HepG2 (cell line): ENCODE results near the gene SLC35F3. TPM values are rescaled to one million over a fixed set of nuclear protein-coding genes. Genes with fewer than 3 reads are reported as not detected.
A peak's percentile ranks its signal among the peaks of the same experiment; 100 is the strongest.

ENCODE experiments used
- BCL6 ChIP-seq: IDR thresholded peaks from 2 replicates; pipeline ENCODE4 v1.6.1; 2016; ENCODE audit warnings: missing genetic modification reagents, missing compliant biosample characterization
- CEBPB ChIP-seq: IDR thresholded peaks from 2 replicates; pipeline ENCODE4 v1.6.1; 2011; ENCODE audit warnings: low read depth, low read length, improper control_type of control experiment, borderline replicate concordance
- FOXP1 ChIP-seq, 2 experiments: fragments of 450-650 bp in 1 of 2; IDR thresholded peaks; 2 replicates each; pipeline ENCODE4 v1.6.1; 2017 to 2018; ENCODE audit warnings: antibody characterized with exemption in 1 of 2
- HNF4G ChIP-seq, 2 experiments: sonication (generic) in 1 of 2; formaldehyde crosslinking in 1 of 2; IDR thresholded peaks; 2 replicates each; pipeline versions ENCODE4 v1.4.0 to v1.6.1; 2011 to 2020; ENCODE audit warnings: borderline replicate concordance in 2 of 2, low read depth in 2 of 2, mild to moderate bottlenecking in 2 of 2, low read length in 1 of 2, missing genetic modification reagents in 1 of 2, moderate library complexity in 1 of 2
- MYC ChIP-seq: sonication (generic); formaldehyde crosslinking; IDR thresholded peaks from 2 replicates; pipeline ENCODE4 v1.9.0; 2021; ENCODE audit warnings: missing genetic modification reagents, borderline replicate concordance
- NR2F6 ChIP-seq, 2 experiments: IDR thresholded peaks; 2 replicates each; pipeline ENCODE4 v1.6.1; 2016; ENCODE audit warnings: antibody characterized with exemption in 1 of 2, mild to moderate bottlenecking in 1 of 2
- PHF21A ChIP-seq: sonication (generic); formaldehyde crosslinking; IDR thresholded peaks from 2 replicates; pipeline ENCODE4 v1.5.0; 2020; ENCODE audit warnings: mild to moderate bottlenecking, missing genetic modification reagents
- RARA ChIP-seq: IDR thresholded peaks from 2 replicates; pipeline ENCODE4 v1.6.1; 2016; ENCODE audit warnings: missing genetic modification reagents, missing compliant biosample characterization
- SALL1 ChIP-seq: sonication (generic); formaldehyde crosslinking; IDR thresholded peaks from 2 replicates; pipeline ENCODE4 v1.8.0; 2022; ENCODE audit warnings: mild to moderate bottlenecking, missing genetic modification reagents
- SP2 ChIP-seq: sonication (generic); formaldehyde crosslinking; IDR thresholded peaks from 2 replicates; pipeline ENCODE4 v1.5.1; 2020; ENCODE audit warnings: mild to moderate bottlenecking, missing genetic modification reagents
- SUZ12 ChIP-seq: fragments of 150-350 bp; IDR thresholded peaks from 2 replicates; pipeline ENCODE4 v1.6.1; 2014; ENCODE audit warnings: low read depth, low read length
- ZBTB8A ChIP-seq: sonication (generic); formaldehyde crosslinking; IDR thresholded peaks from 2 replicates; pipeline ENCODE4 v1.4.0; 2020; ENCODE audit warnings: mild to moderate bottlenecking, low read depth, missing genetic modification reagents, borderline replicate concordance
- ZNF350 ChIP-seq: sonication (generic); formaldehyde crosslinking; IDR thresholded peaks from 2 replicates; pipeline ENCODE4 v1.4.0; 2020; ENCODE audit warnings: mild to moderate bottlenecking, low read depth, missing genetic modification reagents, borderline replicate concordance
- ZNF704 ChIP-seq: sonication (generic); formaldehyde crosslinking; IDR thresholded peaks from 2 replicates; pipeline ENCODE4 v1.8.1; 2023; ENCODE audit warnings: mild to moderate bottlenecking, inconsistent platforms, moderate library complexity, missing genetic modification reagents, borderline replicate concordance
- ZUFSP ChIP-seq: sonication (generic); formaldehyde crosslinking; IDR thresholded peaks from 2 replicates; pipeline ENCODE4 v1.9.0; 2021; ENCODE audit warnings: missing genetic modification reagents, mild to moderate bottlenecking, borderline replicate concordance
- polyA plus RNA-seq, 8 experiments: library from polyadenylated mRNA; depleted of rRNA in 3 of 8; stranded (reverse) in 7 of 8; unstranded in 1 of 8; fragments of >200 nt; fragmentation: Illumina TruSeq in 4 of 8; extraction: Trizol in 4 of 8; gene quantifications; 2 replicates each; pipeline versions ENCODE4 v1.2.1 to v1.2.3, GENCODE V29; 2011 to 2016; ENCODE audit warnings: low read depth in 4 of 8, missing spikeins in 1 of 8, mixed read lengths in 1 of 8; ENCODE audit not compliant: insufficient read depth in 1 of 8
- total RNA-seq, 5 experiments: library from RNA; depleted of rRNA; stranded (reverse); fragments of >200 nt; fragmentation: Illumina TruSeq; extraction: Trizol; gene quantifications; 2 replicates each; pipeline ENCODE4 v1.2.3, GENCODE V29; 2016; ENCODE audit warnings: low read depth in 1 of 5

Gene SLC35F3
- total and polyA plus RNA-seq, 2 of the 13 experiments (the other 11 are each of a cell fraction or from before 2014, with no cell fraction given) = not detected

- no peak for TF ChIP-seq ZNF704 (CRISPR knock-in tag)
- TF ChIP-seq NR2F6 (IDR thresholded peaks at IDR 0.05) = 0 out of 2 replicates have a peak, but pooled peaks have one; percentile 28
- peak; percentile 61 for TF ChIP-seq NR2F6 (CRISPR knock-in tag; IDR thresholded peaks at IDR 0.05)
- no peak for TF ChIP-seq ZUFSP (CRISPR knock-in tag)
- TF ChIP-seq HNF4G (IDR thresholded peaks at IDR 0.05; ENCODE audit: borderline replicate concordance, low read depth, low read length) = peak; percentile 57; the same call in 1 of the 2 replicates
- TF ChIP-seq HNF4G (CRISPR knock-in tag; IDR thresholded peaks at IDR 0.05; ENCODE audit: borderline replicate concordance, low read depth) = no peak
- TF ChIP-seq BCL6 (CRISPR knock-in tag) = peak; percentile 96
- TF ChIP-seq SUZ12 = no peak
- no peak for TF ChIP-seq SP2 (CRISPR knock-in tag)
- peak; percentile 82 for TF ChIP-seq RARA (CRISPR knock-in tag)
- peak; percentile 48; the same call in 1 of the 2 replicates for TF ChIP-seq SALL1
- TF ChIP-seq PHF21A (CRISPR knock-in tag) = peak; percentile 52; the same call in 1 of the 2 replicates
- TF ChIP-seq FOXP1 (IDR thresholded peaks at IDR 0.05) = no peak
- TF ChIP-seq FOXP1 (CRISPR knock-in tag; IDR thresholded peaks at IDR 0.05) = no peak
- TF ChIP-seq MYC (CRISPR knock-in tag) = peak; percentile 24; the same call in 1 of the 2 replicates
- TF ChIP-seq CEBPB = no peak
- TF ChIP-seq ZBTB8A (CRISPR knock-in tag) = no peak
- TF ChIP-seq ZNF350 (CRISPR knock-in tag) = no peak
- TF ChIP-seq, all 625 proteins: peak for 27
These were observed 331.0 kb downstream of the SLC35F3 start (continued) for GRCh38 chr1:234235434-234235881.
